Suppressor macrophage treated with lipopolysaccharide for 1 hour (primary cell): ENCODE results near the gene AQP12B.
A peak's percentile ranks its signal among the peaks of the same experiment; 100 is the strongest.

ENCODE experiments used
- DNase-seq, 3 donors: peaks; one replicate each; pipeline ENCODE4 v3.0.0-alpha.2; 2020 to 2022

Gene AQP12B

DNA sequence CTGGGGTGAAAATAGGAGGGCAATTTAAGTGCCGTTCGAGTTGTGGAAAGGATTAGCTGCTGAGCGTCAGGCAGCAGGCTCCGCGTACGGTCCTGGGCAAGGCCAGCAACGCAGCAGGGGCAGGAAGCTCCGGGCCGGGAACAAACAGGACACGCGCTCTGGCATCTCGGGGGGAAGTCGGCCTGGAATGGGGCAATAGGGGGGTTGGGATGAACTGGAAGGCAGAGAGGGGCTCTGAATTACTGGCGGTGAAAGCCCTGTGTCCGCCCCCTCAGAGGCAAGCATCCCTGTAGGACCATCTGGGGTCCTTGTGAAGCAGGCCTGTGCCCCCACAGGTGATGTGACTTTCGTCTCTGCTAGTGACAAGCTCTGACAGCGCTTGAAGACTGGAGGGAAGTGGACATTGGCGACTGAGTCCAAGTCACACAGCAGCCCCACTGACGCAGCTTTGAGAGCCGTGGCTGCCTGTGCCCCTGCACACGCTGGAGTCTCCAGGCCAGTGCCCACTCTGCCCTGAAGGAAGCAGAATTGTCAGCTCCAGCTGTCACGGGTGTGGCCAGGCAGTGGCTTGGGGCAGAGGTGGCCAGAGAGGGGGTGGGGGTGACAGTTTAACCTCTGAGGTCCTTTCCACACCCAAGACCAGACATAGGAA, 35.1 kb downstream of the AQP12B start:
- DNase-seq: no peak

- no peak for DNase-seq
Measured at GRCh38 chr2:240646900-240647502, 35.7 kb downstream of the AQP12B start.

DNA sequence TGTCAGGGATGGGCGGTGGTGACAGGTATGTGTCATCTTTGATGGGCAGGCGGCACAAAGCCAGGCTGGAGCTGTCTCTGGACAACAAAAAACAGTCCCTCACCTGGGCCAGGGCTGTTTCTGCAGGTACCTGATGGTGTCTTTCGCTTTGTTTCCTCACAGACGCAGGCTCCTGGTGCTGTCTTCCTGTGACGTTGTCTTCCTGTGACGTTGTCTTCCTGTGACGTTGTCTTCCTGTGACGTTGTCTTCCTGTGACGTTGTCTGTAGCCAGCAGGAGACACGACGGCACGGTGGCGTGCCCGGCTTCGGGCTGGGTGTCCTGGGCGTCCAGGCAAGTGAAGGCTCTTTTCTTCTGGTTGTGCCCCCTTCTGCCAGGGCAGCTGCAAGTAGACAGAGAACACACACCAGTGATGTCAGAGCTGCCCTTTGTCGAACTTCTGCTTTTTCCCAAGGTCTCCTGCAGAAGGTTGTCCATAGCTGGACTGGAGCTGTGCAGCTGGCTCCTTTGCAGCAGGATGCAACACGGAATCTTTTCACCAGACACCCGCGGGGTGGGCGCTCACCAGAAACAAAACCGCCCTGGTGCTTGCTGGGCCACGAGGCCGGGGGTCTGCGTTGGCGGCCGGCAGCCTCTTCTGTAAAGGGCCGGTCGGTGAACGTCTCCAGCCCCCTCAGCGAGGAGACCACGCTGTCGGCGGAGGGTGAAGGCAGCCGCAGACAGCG, 36.3 kb downstream of the AQP12B start:
- DNase-seq: peak; percentile 54 to 66 (median 57)

DNA sequence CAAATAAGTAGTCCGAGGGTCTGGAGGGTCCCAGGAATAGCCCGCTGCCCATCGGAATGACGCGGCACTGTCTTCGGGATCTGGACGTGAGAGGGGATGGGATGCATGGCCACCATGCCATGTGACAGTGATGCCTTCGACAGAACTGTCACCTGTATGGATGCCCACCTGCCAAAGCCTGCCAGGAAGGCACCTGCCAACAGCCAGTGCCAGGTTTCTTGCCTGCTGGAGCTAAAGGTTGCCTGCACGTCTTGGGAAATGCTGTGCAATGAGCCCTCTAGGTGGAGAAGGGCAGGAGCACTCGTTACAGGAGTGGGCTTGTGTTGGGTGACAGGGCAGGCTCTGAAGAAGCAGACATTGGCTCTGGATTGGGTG, 36.9 kb downstream of the AQP12B start:
- DNase-seq: no peak

GRCh38 chr2:240645346-240645745, 37.3 kb downstream of the AQP12B start:
- DNase-seq: no peak

- DNase-seq: no peak
Measured at GRCh38 chr2:240644859-240645301, 37.8 kb downstream of the AQP12B start.

GRCh38 chr2:240644171-240644651, 38.5 kb downstream of the AQP12B start:
- DNase-seq: no peak

GRCh38 chr2:240643811-240644150, 38.9 kb downstream of the AQP12B start:
- DNase-seq: no peak

- DNase-seq: no peak
Measured at GRCh38 chr2:240643093-240643810, 39.4 kb downstream of the AQP12B start.

DNA sequence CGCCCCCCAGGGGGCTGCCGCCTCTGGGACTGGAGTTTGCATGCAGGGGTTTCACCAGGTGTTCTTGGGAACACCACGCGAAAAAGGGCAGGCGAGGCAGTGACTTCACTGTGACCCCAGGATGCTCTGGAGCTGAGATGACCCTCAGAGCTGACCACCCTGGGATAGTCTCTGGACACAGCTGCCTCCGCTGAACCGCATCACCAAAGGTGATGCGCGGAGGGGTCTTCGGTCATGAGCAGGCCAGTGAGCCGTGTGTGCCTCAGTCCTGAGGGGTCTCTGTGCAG, 39.9 kb downstream of the AQP12B start:
- DNase-seq: no peak

DNA sequence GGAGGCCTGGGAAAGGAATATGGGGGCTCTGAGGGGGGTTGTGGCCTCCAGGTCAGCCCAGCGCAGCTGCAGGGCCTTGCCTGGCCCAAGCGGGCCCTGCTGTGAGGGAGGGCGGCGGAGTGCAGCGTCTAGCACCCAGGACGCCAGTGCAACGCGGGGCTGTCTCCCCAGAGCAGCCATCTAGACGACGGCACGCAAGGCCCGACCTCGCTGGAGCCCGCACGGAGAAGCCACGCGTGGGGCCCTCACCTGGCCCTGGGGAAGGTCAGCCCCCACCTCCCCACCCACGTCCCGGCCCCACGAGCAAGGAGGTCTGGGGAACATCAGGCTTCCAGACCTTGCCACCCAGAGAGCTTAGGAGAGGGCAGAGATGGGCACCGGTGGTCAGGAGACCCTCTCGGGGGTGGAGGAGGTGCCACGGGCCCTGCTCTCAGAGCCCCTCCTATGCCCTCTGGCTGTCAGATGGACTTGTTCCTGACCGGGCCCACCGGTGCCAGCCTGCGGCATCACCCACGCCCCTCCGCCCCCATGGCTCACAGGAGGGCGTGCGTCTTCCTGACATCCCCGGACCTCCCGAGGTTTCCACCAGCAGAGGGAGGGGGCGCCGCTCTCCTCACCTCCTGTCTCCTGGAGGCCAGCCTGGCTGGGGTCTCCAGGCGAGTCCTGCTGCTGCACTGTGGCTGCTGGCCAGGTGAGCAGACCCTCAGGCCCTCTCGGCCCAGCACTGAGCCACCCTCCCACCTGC, 40.5 kb downstream of the AQP12B start:
- DNase-seq: no peak

GRCh38 chr2:240640939-240641338, 41.7 kb downstream of the AQP12B start:
- DNase-seq: peak; percentile 66 to 87 (median 80)

- DNase-seq: no peak
Measured at GRCh38 chr2:240639566-240639965, 43.1 kb downstream of the AQP12B start.

DNA sequence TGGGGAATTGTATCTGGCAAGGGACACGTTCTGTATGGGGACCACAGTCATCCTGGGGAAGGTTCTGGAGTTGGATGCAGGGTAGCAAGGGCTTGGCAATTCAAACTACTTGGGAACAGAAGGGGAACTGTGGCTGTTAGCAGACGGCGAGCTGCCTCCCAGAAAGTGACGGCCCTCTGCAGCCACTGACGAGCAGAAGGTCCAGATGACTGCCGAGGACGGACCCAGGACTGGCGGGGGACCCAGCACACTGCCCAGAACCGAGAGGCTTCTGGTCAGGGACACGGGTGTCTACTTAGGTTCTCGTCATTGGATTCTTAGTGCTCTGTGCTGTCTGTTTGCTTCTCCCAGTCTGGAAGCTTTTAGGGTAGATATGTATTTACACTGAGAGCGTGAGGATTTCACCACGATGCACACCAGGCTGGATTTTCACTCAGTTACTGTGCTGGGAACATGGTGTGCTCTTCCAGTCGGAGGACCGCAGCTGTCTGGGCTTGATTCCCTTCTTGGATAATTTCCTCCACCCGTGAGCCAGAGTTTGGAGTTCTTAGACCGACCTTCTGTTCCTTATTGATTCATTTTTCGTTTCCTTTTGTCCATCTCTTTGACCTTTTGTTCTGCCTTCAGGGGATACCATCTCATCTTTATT, 44.0 kb downstream of the AQP12B start:
- no peak for DNase-seq

DNA sequence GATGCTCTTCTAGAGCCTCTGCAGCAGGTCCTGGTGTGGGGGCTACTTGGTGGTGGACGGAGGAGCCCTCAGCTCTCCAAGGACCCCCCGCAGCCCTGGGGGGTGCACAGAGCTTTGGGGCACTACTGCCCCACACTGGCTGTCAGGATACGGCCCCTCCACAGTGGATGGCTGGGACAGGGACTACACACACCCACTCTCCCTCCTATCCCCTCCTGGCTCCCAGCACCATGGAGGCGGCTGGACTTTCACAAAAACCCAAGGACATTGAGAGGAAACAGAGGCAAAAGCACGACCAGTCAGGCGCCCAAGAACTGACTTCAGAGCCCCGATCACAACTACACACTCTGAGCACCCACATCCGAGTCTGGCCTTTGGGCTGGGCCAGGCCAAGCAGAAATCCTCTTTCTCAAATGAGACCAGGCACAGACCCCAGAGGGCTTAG, 44.8 kb downstream of the AQP12B start:
- no peak for DNase-seq

- DNase-seq: no peak
Measured at GRCh38 chr2:240637116-240637900, 45.4 kb downstream of the AQP12B start.

DNA sequence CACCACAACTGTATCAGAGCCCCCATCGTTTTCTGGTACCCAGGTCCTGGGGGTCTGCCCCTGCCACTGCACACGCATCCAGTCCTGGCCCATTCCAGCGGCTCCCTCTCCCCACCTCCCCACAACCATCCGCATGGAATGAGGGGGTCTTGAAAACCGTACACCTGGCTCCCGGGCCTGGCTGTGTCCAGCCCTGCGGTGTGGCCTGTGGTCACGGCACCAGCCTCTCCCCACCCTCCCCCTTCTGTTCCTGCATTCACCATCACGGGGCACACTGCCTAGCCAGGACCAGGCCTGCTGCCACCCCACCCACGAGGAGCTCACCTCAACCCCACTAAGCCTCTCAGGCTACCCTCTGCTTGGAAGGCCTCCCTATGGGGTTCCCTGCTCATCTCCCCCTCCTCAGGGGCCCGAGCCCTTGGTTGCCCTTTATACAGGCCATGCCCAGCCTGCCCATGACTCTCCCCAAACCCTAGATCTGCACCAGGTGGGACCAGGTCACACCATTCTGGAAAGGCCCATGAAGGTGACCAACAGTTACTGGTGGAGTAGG, 46.0 kb downstream of the AQP12B start:
- no peak for DNase-seq

DNA sequence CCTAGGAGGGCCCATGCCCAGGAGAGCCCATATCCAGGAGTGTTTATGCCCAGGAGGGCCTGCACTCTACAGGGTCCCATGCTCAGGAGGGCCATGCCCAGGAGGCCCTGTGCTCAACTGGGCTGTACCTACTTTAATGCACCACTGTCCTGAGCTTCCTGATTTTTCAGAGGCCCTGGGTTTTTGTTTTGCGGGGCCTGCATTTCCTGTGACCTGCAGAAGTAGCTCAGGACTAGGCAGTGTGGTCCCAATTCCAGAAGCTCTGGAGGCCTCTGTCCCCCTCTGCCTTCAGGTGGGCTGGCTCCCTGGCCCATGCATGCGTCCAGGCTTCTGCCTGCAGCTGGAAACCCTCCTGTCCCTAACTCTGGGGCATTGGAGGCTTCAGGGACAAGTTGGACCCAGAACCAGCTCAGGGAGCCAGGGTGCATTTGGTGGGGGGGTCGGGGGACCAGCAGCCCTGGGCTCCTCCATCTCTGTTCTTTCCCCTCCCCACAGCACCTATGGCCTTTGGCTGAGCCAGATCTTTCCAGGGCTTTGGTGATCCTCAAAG, 46.6 kb downstream of the AQP12B start:
- no peak for DNase-seq

GRCh38 chr2:240635121-240635997, 47.3 kb downstream of the AQP12B start:
- no peak for DNase-seq

DNA sequence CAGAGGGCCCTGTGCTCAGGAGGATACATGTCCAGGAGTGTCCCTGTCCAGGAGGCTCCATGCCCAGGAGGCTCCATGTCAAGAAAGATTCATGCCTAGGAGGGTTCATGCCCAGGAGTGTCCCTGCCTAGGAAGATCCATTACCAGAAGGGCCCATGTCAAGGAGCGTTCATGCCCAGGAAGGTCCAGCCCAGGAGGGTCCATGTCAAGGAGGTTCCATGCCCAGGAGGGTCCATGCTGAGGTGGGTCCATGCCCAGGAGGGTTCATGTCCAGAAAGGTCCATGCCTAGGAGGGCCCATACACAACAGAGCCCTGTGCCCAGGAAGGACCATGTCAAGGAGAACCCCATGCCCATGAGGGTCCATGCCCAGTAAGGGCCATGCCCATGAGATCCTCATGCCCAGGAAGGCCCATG, 50.4 kb downstream of the AQP12B start:
- DNase-seq: no peak
